ENCODE measurements around the gene NPTX2.

The NPTX2 gene

GRCh38 chr7:98654524-98655272 is 37.6 kb downstream of the NPTX2 start:
- no peak for DNase-seq (ENCODE audit: low read depth)

GRCh38 chr7:98655611-98656010 is 38.5 kb downstream of the NPTX2 start:
- DNase-seq (ENCODE audit: low read depth) = no peak

GRCh38 chr7:98656899-98657298 is 39.8 kb downstream of the NPTX2 start:
- DNase-seq (ENCODE audit: low read depth) = no peak

GRCh38 chr7:98657736-98658135 is 40.7 kb downstream of the NPTX2 start:
- DNase-seq (ENCODE audit: low read depth) = no peak

- DNase-seq (ENCODE audit: low read depth) = no peak
Measured at GRCh38 chr7:98659756-98660155, 42.7 kb downstream of the NPTX2 start.

GRCh38 chr7:98661607-98662006 is 44.5 kb downstream of the NPTX2 start:
- no peak for DNase-seq (ENCODE audit: low read depth)

- no peak for DNase-seq (ENCODE audit: low read depth)
Measured at GRCh38 chr7:98662289-98662688, 45.2 kb downstream of the NPTX2 start.

GRCh38 chr7:98664882-98665281 is 47.8 kb downstream of the NPTX2 start:
- DNase-seq (ENCODE audit: low read depth) = no peak

- DNase-seq (ENCODE audit: low read depth) = no peak
Measured at GRCh38 chr7:98668255-98668654, 51.2 kb downstream of the NPTX2 start.

GRCh38 chr7:98669329-98670000 is 52.4 kb downstream of the NPTX2 start:
- DNase-seq (ENCODE audit: low read depth) = no peak

GRCh38 chr7:98670186-98670585 is 53.1 kb downstream of the NPTX2 start:
- DNase-seq (ENCODE audit: low read depth) = no peak

GRCh38 chr7:98671733-98672331 is 54.7 kb downstream of the NPTX2 start:
- DNase-seq (ENCODE audit: low read depth) = no peak

GRCh38 chr7:98674461-98674860 is 57.4 kb downstream of the NPTX2 start:
- DNase-seq (ENCODE audit: low read depth) = no peak

- no peak for DNase-seq (ENCODE audit: low read depth)
Measured at GRCh38 chr7:98674881-98675280, 57.8 kb downstream of the NPTX2 start.

- no peak for DNase-seq (ENCODE audit: low read depth)
Measured at GRCh38 chr7:98678215-98678614, 61.1 kb downstream of the NPTX2 start.

Data from fibroblast of the conjunctiva (primary cell).